Fibroblast of lung (primary cell): ENCODE measurements around the gene ABHD10. TPM values are rescaled to one million over a fixed set of nuclear protein-coding genes. Genes with fewer than 3 reads are reported as not detected.

Source experiments
- DNase-seq, 2 donors: peaks; one replicate each; pipeline versions ENCODE4 v3.0.0 to v3.0.0-alpha.2; 2010; ENCODE audit warnings: low read depth in 2 of 2
- H2AFZ ChIP-seq: 2 replicates; pipeline ENCODE4 v1.5.1; 2012; ENCODE audit warnings: low read length, control low read depth, inconsistent platforms
- H3K27ac ChIP-seq: 2 replicates; pipeline ENCODE4 v1.5.1; 2011; ENCODE audit warnings: low read length, control low read depth; ENCODE audit not compliant: insufficient read depth
- H3K27me3 ChIP-seq: 2 replicates; pipeline ENCODE4 v1.5.1; 2011; ENCODE audit warnings: mild to moderate bottlenecking, low read length; ENCODE audit not compliant: control insufficient read depth, insufficient read depth
- H3K36me3 ChIP-seq: 2 replicates; pipeline ENCODE4 v1.5.1; 2011; ENCODE audit warnings: low read length; ENCODE audit not compliant: control insufficient read depth, insufficient read depth
- H3K4me1 ChIP-seq: 2 replicates; pipeline ENCODE4 v1.5.1; 2011; ENCODE audit warnings: low read length; ENCODE audit not compliant: control insufficient read depth, insufficient read depth; ENCODE audit errors: extremely low read depth
- H3K4me2 ChIP-seq: 2 replicates; pipeline ENCODE4 v1.5.1; 2011; ENCODE audit warnings: low read length, control low read depth; ENCODE audit not compliant: insufficient read depth; ENCODE audit errors: extremely low read depth
- H3K4me3 ChIP-seq, 4 experiments: fragments of 200-600 bp in 1 of 4; sonication (generic) in 1 of 4; replicated peaks in 1 of 4; 2 replicates each; pipeline ENCODE4 v1.5.1; 2011 to 2016; ENCODE audit warnings: low read length in 4 of 4, low read depth in 3 of 4, mild to moderate bottlenecking in 3 of 4, control low read depth in 2 of 4, inconsistent platforms in 1 of 4, mixed read lengths in 1 of 4; ENCODE audit not compliant: insufficient read depth in 1 of 4; ENCODE audit errors: control extremely low read depth in 1 of 4
- H3K79me2 ChIP-seq: 2 replicates; pipeline ENCODE4 v1.5.1; 2012; ENCODE audit warnings: mild to moderate bottlenecking, low read length, inconsistent platforms; ENCODE audit not compliant: control insufficient read depth, insufficient read depth
- H3K9ac ChIP-seq: 2 replicates; pipeline ENCODE4 v1.5.1; 2011; ENCODE audit warnings: mild to moderate bottlenecking, low read length, control low read depth; ENCODE audit not compliant: insufficient read depth
- H3K9me3 ChIP-seq: 2 replicates; pipeline ENCODE4 v1.5.1; 2012; ENCODE audit warnings: low read depth, low read length; ENCODE audit not compliant: control insufficient read depth, insufficient read depth
- H4K20me1 ChIP-seq: 2 replicates; pipeline ENCODE4 v1.5.1; 2011; ENCODE audit warnings: low read length; ENCODE audit not compliant: control insufficient read depth, insufficient read depth; ENCODE audit errors: extremely low read depth
- CTCF ChIP-seq, 2 donors: IDR thresholded peaks in 1 of 2; conservative IDR thresholded peaks in 1 of 2; 1 replicate in 1 of 2; 2 replicates in 1 of 2; pipeline ENCODE4 v1.5.1; 2011 to 2012; ENCODE audit warnings: low read length in 2 of 2, control low read depth in 1 of 2, inconsistent platforms in 1 of 2, low read depth in 1 of 2, mild to moderate bottlenecking in 1 of 2
- EZH2 ChIP-seq: IDR thresholded peaks from 2 replicates; pipeline ENCODE4 v1.5.1; 2012; ENCODE audit warnings: low read length, control low read depth, mild to moderate bottlenecking; ENCODE audit errors: missing control alignments
- polyA plus RNA-seq, 2 donors: library from polyadenylated mRNA; depleted of rRNA in 1 of 2; stranded (reverse) in 1 of 2; unstranded in 1 of 2; fragments of >200 nt; gene quantifications; 2 replicates each; pipeline ENCODE4 v1.2.1, GENCODE V29; 2011 to 2012; ENCODE audit warnings: missing spikeins in 1 of 2
- total RNA-seq: library from RNA; depleted of rRNA; stranded (reverse); fragments of >200 nt; gene quantifications from 2 replicates; pipeline ENCODE4 v1.2.1, GENCODE V29; 2014

Gene ABHD10
- total and polyA plus RNA-seq, 2 donors (not counting 1 experiment from before 2014, with no cell fraction given) = 29.8 to 48.6 TPM

- no peaks in the 10 kb centered on the region for H3K9me3 ChIP-seq
- H3K4me1 ChIP-seq = peaks cover 14% of the 10 kb centered on the region
- no peaks in the 10 kb centered on the region for H3K27me3 ChIP-seq
- peak overlapping the region; percentile 34 for H3K9ac ChIP-seq
- no peaks in the 10 kb centered on the region for H4K20me1 ChIP-seq
- H3K79me2 ChIP-seq = no peaks in the 10 kb centered on the region
- no peak for TF ChIP-seq EZH2
- no peak for TF ChIP-seq CTCF (conservative IDR thresholded peaks at IDR 0.05 in 1 of 2, IDR thresholded peaks at IDR 0.05 in 1 of 2; ENCODE audit: low read depth in 1 of 2, low read length in 2 of 2)
- peaks cover 3% of the 10 kb centered on the region for H3K36me3 ChIP-seq
- H3K4me3 ChIP-seq = no peak overlapping the region
- peak; percentile 84 to 88 for DNase-seq
- peak overlapping the region; percentile 83 for H3K27ac ChIP-seq
- H2AFZ ChIP-seq = no peak overlapping the region
- H3K4me2 ChIP-seq = peak overlapping the region; percentile 83
Observed at GRCh38 chr3:111936191-111936841, 42.5 kb upstream of the ABHD10 start.

GRCh38 chr3:111936967-111937366, 41.9 kb upstream of the ABHD10 start:
- Histone ChIP-seq H4K20me1 (no peaks in the 10 kb centered on the region), H3K79me2 (no peaks in the 10 kb centered on the region), H3K4me1 (peaks cover 14% of the 10 kb centered on the region), H2AFZ (no peak overlapping the region), H3K4me3 (no peak overlapping the region), H3K9me3 (no peaks in the 10 kb centered on the region), H3K36me3 (peaks cover 3% of the 10 kb centered on the region), H3K4me2 (peak overlapping the region; percentile 83), H3K9ac (peak overlapping the region; percentile 34), H3K27ac (peak overlapping the region; percentile 83), H3K27me3 (no peaks in the 10 kb centered on the region)
- no peak for TF ChIP-seq EZH2
- no peak for TF ChIP-seq CTCF (conservative IDR thresholded peaks at IDR 0.05 in 1 of 2, IDR thresholded peaks at IDR 0.05 in 1 of 2; ENCODE audit: low read depth in 1 of 2, low read length in 2 of 2)
- peak; percentile 40 to 63 for DNase-seq

GRCh38 chr3:111937871-111938270, 41.0 kb upstream of the ABHD10 start:
- H3K4me2 ChIP-seq = no peak overlapping the region
- H3K36me3 ChIP-seq = peaks cover 3% of the 10 kb centered on the region
- H3K27ac ChIP-seq = no peak overlapping the region
- H3K79me2 ChIP-seq = no peaks in the 10 kb centered on the region
- no peak for DNase-seq
- H4K20me1 ChIP-seq = no peaks in the 10 kb centered on the region
- H3K4me3 ChIP-seq = no peak overlapping the region
- H3K9me3 ChIP-seq = no peaks in the 10 kb centered on the region
- H3K27me3 ChIP-seq = no peaks in the 10 kb centered on the region
- no peak overlapping the region for H2AFZ ChIP-seq
- no peak for TF ChIP-seq CTCF (conservative IDR thresholded peaks at IDR 0.05 in 1 of 2, IDR thresholded peaks at IDR 0.05 in 1 of 2; ENCODE audit: low read depth in 1 of 2, low read length in 2 of 2)
- no peak for TF ChIP-seq EZH2
- H3K4me1 ChIP-seq = peaks cover 14% of the 10 kb centered on the region
- no peak overlapping the region for H3K9ac ChIP-seq
